GM19395 (cell line): ENCODE data around the gene BAX.

ENCODE experiments used
- ATAC-seq: cut with Tn5 transposase; IDR thresholded peaks from one replicate; pipeline ENCODE4 v1.9.1; 2021; ENCODE audit warnings: mild to moderate bottlenecking, moderate library complexity; ENCODE audit not compliant: unreplicated experiment

Gene BAX

GRCh38 chr19:48928164-48929025 lies 26.3 kb upstream of the BAX start:
- ATAC-seq = no peak

- ATAC-seq = no peak
Observed at GRCh38 chr19:48933382-48933932, 21.2 kb upstream of the BAX start, which contains the start of gene DHDH. Gene DHDH (plus strand): TSS chr19:48933699. CDS start chr19:48933722, 23 bp downstream.

GRCh38 chr19:48934837-48935236 lies 19.8 kb upstream of the BAX start:
- ATAC-seq = no peak

GRCh38 chr19:48935864-48936263 lies 18.8 kb upstream of the BAX start:
- no peak for ATAC-seq

GRCh38 chr19:48938256-48938655 lies 16.4 kb upstream of the BAX start:
- ATAC-seq = no peak

GRCh38 chr19:48940902-48941301 lies 13.8 kb upstream of the BAX start:
- ATAC-seq = no peak

GRCh38 chr19:48943081-48943480 lies 11.6 kb upstream of the BAX start:
- ATAC-seq = no peak

GRCh38 chr19:48945415-48945814 lies 9.3 kb upstream of the BAX start:
- no peak for ATAC-seq

GRCh38 chr19:48945817-48946216 lies 8.9 kb upstream of the BAX start:
- ATAC-seq = no peak

- ATAC-seq = no peak
Observed at GRCh38 chr19:48946463-48947257, 8.0 kb upstream of the BAX start.

- ATAC-seq = no peak
Observed at GRCh38 chr19:48947258-48947542, 7.5 kb upstream of the BAX start.

- no peak for ATAC-seq
Observed at GRCh38 chr19:48950159-48950558, 4.5 kb upstream of the BAX start.

GRCh38 chr19:48950830-48951519 lies 3.7 kb upstream of the BAX start:
- no peak for ATAC-seq

GRCh38 chr19:48953141-48953540 lies 1.5 kb upstream of the BAX start:
- ATAC-seq = no peak

GRCh38 chr19:48953990-48954594 lies 583 bp upstream of the BAX start:
- peak; percentile 9 for ATAC-seq

GRCh38 chr19:48955308-48955958 lies 758 bp downstream of the BAX start:
- no peak for ATAC-seq

- no peak for ATAC-seq
Observed at GRCh38 chr19:48958006-48958405, 3.3 kb downstream of the BAX start.

GRCh38 chr19:48959341-48960239 lies 4.9 kb downstream of the BAX start:
- ATAC-seq = no peak

GRCh38 chr19:48961051-48961649 lies 6.5 kb downstream of the BAX start:
- ATAC-seq = no peak
